GM12872 (cell line): ENCODE results near the gene IP6K3.

Source experiments
- TF ChIP-seq, protein P1 (sequence below): IDR thresholded peaks from 3 replicates; pipeline ENCODE4 v1.5.1; 2011; ENCODE audit warnings: low read depth, mild to moderate bottlenecking, low read length, moderate library complexity; ENCODE audit not compliant: insufficient read depth

IP6K3 gene

GRCh38 chr6:33691456-33692077 is 55.1 kb downstream of the IP6K3 start:
- TF ChIP-seq, protein P1, sequence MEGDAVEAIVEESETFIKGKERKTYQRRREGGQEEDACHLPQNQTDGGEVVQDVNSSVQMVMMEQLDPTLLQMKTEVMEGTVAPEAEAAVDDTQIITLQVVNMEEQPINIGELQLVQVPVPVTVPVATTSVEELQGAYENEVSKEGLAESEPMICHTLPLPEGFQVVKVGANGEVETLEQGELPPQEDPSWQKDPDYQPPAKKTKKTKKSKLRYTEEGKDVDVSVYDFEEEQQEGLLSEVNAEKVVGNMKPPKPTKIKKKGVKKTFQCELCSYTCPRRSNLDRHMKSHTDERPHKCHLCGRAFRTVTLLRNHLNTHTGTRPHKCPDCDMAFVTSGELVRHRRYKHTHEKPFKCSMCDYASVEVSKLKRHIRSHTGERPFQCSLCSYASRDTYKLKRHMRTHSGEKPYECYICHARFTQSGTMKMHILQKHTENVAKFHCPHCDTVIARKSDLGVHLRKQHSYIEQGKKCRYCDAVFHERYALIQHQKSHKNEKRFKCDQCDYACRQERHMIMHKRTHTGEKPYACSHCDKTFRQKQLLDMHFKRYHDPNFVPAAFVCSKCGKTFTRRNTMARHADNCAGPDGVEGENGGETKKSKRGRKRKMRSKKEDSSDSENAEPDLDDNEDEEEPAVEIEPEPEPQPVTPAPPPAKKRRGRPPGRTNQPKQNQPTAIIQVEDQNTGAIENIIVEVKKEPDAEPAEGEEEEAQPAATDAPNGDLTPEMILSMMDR, result no peak

DNA sequence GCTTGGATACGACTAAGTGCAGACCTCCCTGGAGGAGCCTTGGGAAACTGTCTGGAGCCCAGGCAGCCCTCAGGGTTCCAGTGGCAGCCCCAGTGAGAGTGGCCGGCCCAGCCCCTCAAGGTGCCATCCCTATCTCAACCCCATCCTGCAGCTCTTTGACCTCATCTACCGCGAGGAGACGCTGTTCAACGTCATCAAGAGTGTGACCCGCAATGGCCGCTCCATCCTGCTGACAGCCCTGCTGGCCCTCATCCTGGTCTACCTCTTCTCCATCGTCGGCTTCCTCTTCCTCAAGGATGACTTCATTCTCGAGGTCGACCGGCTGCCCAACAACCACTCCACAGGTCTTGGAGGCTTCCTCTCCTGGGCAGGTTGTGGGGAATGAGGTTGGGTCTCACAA is 55.9 kb downstream of the IP6K3 start:
- TF ChIP-seq, protein P1, result no peak

- TF ChIP-seq, protein P1, result no peak
Observed at GRCh38 chr6:33689879-33690278, 56.8 kb downstream of the IP6K3 start.

- TF ChIP-seq, protein P1, result no peak
Observed at GRCh38 chr6:33689148-33689494, 57.6 kb downstream of the IP6K3 start.

DNA sequence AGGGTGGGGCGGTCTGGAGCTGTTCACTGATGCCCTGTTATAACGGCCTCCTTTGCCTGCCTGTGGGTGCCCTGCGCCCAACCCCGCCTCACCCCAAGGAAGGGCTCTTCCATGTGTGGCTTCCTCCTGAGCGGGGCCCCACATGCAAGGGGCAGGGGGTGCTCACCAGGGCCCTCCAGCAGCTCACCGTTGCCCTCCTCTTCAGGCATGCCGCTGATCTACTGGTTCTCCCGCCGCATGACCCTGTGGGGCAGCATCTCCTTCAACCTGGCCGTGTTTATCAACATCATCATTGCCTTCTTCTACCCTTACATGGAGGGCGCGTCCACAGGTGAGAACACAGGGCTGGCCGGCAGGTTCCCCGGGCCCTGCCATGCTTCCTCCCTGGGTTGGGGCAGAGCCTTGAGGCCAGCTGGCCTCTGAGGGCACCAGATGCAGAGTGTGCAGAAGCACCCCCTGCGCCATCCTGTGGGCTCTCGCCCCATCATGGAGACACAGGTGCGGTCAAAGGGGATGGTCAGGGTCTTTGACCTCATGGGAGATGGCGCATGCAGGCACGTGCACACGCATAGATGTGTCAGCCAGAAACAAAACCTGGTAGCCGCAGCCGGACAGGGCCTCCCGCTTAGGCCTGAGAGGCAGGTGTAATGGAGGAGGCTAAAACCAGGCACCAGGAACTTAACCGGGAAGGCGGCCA is 58.1 kb downstream of the IP6K3 start:
- TF ChIP-seq, protein P1, result no peak

GRCh38 chr6:33688006-33688405 is 58.7 kb downstream of the IP6K3 start:
- TF ChIP-seq, protein P1, result no peak

DNA sequence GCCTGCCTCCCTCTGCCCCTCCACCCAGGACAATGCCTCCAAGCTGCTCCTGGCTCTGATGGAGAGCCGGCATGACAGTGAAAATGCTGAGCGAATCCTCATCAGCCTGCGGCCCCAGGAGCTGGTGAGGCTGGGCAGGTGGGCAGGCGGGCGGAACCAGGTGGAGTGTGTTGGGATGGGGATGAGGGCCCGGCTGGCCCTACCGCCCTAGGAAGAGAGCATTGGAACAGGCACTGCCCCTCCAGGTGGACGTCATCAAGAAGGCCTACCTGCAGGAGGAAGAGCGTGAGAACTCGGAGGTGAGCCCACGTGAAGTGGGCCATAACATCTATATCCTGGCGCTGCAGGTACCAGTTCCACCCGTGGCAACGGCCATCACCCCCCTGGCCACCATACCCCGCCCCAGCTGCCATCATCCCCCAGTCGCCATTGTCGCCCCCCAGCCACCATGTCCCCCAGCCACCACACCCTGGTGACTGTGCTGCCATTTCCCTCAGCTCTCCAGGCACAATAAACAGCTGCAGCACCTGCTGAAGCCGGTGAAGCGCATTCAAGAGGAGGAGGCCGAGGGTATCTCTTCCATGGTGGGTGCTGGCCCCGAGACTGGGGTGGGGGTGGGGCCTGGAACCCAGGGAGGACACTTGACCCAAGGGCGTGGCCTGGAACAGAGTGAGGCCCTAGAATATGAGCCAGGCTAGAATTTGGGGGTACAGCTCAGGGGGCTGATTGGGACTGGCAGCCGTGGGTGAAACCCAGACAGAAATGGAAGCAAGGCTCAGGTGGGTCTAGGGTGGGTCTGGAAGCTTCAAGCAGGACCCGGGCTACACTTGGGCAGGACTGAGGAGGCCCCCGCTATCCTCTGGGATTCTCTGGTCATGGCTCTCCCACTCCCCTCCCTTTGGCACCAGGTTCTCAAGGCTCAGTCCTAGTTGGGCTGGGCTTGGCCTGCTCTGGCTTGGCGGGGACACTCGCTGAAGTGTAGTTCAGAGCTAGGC is 59.4 kb downstream of the IP6K3 start:
- TF ChIP-seq, protein P1, result no peak
